ENCODE data around the gene ARHGAP18. TPM values are rescaled to one million over a fixed set of nuclear protein-coding genes. Genes with fewer than 3 reads are reported as not detected.

The ARHGAP18 gene
- total RNA-seq, 1 donor from 2014 or later = 4.5 TPM

DNA sequence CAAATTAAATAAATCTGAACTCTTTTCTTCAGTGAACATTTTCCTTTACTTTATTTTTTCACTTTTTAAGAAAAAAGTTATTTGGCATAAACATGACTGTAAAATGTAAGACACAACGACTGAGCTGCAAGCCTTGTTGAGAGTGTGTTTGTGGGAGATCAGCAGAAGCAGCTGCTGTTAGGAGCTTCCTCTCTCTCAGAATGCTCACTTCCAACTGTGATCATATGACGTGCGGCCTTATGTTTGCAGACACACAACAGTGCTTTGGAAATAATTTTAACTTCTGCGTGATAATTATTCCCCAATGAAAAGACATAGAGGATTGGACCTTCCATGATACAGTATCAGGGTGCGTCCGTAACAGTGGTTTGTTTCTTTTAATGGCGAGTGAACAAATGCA lies 104.0 kb downstream of the ARHGAP18 start:
- Histone ChIP-seq H3K27me3 (ENCODE audit: control insufficient read depth, insufficient read depth, low read length) (no peaks in the 10 kb centered on the region), H3K4me3 (ENCODE audit: low read depth, low read length) (no peak overlapping the region), H3K36me3 (ENCODE audit: control insufficient read depth, insufficient read depth, low read length) (no peaks in the 10 kb centered on the region)
- DNase-seq (ENCODE audit: low read depth) (no peak), FAIRE-seq (no peak)
- TF ChIP-seq CTCF (IDR thresholded peaks at IDR 0.05; ENCODE audit: insufficient read depth, low read length, severe bottlenecking) = no peak

DNA sequence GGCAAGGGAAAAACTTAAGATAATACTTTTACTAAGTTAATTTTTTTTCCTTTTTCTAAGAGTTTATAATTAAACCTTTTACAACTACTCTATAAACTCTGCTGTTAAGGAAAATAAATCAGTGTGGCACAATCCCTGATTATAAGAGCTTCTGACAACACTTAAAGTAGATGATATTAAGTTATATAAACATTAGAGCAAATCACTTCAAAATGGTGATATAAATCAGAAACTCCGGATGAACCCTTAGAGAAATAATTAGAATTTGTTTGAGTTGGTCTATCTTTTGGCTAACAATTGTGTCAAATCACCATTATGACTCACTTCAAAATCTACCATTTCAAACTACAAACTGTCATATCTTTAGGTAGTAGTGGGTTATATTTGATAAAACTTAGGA lies 104.9 kb downstream of the ARHGAP18 start:
- no peaks in the 10 kb centered on the region for H3K27me3 ChIP-seq (ENCODE audit: control insufficient read depth, insufficient read depth, low read length)
- no peaks in the 10 kb centered on the region for H3K36me3 ChIP-seq (ENCODE audit: control insufficient read depth, insufficient read depth, low read length)
- no peak overlapping the region for H3K4me3 ChIP-seq (ENCODE audit: low read depth, low read length)
- FAIRE-seq (no peak), DNase-seq (ENCODE audit: low read depth) (no peak)
- TF ChIP-seq CTCF (IDR thresholded peaks at IDR 0.05; ENCODE audit: insufficient read depth, low read length, severe bottlenecking) = no peak

- no peaks in the 10 kb centered on the region for H3K36me3 ChIP-seq (ENCODE audit: control insufficient read depth, insufficient read depth, low read length)
- no peak for FAIRE-seq
- no peak for TF ChIP-seq CTCF (IDR thresholded peaks at IDR 0.05; ENCODE audit: insufficient read depth, low read length, severe bottlenecking)
- no peak overlapping the region for H3K4me3 ChIP-seq (ENCODE audit: low read depth, low read length)
- no peak for DNase-seq (ENCODE audit: low read depth)
- no peaks in the 10 kb centered on the region for H3K27me3 ChIP-seq (ENCODE audit: control insufficient read depth, insufficient read depth, low read length)
These were observed 105.7 kb downstream of the ARHGAP18 start for GRCh38 chr6:129604321-129604720.

GRCh38 chr6:129603741-129604140 lies 106.2 kb downstream of the ARHGAP18 start:
- no peak for TF ChIP-seq CTCF (IDR thresholded peaks at IDR 0.05; ENCODE audit: insufficient read depth, low read length, severe bottlenecking)
- no peak for DNase-seq (ENCODE audit: low read depth)
- Histone ChIP-seq H3K27me3 (ENCODE audit: control insufficient read depth, insufficient read depth, low read length) (no peaks in the 10 kb centered on the region), H3K4me3 (ENCODE audit: low read depth, low read length) (no peak overlapping the region), H3K36me3 (ENCODE audit: control insufficient read depth, insufficient read depth, low read length) (no peaks in the 10 kb centered on the region)
- no peak for FAIRE-seq

DNA sequence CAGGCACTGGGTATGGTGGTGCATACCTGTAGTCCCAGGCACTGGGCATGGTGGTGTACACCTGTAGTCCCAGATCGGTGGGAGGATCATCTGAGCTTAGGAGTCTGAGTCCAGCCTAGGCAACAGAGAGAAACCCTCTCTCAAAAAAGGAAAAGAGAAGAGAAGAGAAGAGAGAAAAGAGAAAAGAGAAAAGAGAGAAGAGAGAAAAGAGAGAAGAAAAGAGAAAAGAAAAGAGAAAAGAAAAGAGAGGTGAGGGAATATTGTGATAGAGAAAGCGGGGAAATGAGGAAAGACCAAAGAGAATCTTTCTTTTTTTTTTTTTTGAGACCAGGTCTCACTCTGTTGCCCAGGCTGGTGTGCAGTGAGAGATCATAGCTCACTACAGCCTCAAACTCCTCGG lies 108.7 kb downstream of the ARHGAP18 start:
- DNase-seq (ENCODE audit: low read depth) (no peak), FAIRE-seq (no peak)
- Histone ChIP-seq H3K36me3 (ENCODE audit: control insufficient read depth, insufficient read depth, low read length) (no peaks in the 10 kb centered on the region), H3K4me3 (ENCODE audit: low read depth, low read length) (no peak overlapping the region), H3K27me3 (ENCODE audit: control insufficient read depth, insufficient read depth, low read length) (no peaks in the 10 kb centered on the region)
- no peak for TF ChIP-seq CTCF (IDR thresholded peaks at IDR 0.05; ENCODE audit: insufficient read depth, low read length, severe bottlenecking)

DNA sequence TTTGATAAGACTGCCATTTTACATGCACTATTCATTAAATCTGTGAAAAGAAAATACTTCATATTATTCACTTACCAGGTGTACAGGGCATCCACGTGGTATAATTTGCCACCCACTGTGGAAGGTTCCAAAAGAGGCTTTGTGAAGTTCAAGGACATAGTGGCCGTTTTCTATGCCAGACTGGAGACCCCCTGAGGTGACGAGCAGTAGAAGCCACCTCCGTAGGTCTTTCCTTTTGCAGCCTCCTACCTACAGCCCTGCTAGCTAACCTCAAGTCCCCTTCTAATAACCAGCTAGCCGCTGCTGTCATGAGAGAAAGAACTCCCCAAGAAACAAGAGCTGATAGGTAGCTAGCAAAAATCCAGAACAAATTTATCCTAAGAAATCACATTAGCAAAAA lies 110.5 kb downstream of the ARHGAP18 start:
- H3K36me3 ChIP-seq (ENCODE audit: control insufficient read depth, insufficient read depth, low read length) = no peaks in the 10 kb centered on the region
- no peak for DNase-seq (ENCODE audit: low read depth)
- FAIRE-seq = no peak
- H3K27me3 ChIP-seq (ENCODE audit: control insufficient read depth, insufficient read depth, low read length) = no peaks in the 10 kb centered on the region
- TF ChIP-seq CTCF (IDR thresholded peaks at IDR 0.05; ENCODE audit: insufficient read depth, low read length, severe bottlenecking) = no peak
- H3K4me3 ChIP-seq (ENCODE audit: low read depth, low read length) = no peak overlapping the region

Measured in bronchial epithelial cell (primary cell).